ENCODE measurements around the gene ZNF750.

ZNF750 gene

DNA sequence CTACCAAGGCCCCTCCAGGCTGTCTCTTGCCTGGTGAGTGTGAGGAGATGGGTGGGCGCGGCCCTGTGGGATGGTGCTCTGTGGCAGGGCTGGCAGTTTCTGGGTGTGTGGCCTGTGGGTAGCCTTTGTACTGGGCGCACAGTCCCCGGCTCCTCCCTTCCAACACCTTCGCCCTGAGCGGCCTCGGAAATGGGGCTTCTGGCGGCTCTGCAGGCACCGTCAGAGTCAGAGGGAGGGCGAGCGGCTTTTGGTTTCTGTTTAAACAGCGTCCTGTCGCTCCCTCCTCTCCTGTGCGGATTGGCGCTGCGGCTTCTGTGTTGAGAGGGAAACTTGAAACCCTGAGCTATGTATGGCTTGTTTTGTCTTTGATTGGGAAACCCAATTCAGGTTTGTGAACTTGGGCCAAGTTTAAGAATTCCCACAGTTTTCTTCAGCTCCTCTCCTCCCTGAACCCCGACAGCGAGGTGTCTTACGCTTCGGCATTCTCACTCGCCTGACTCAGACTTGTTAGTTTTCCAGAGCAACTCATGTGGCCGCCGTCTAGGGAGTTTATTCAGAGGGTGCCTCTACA is 8.3 kb upstream of the ZNF750 start:
- no peak for ATAC-seq
- TF ChIP-seq TCF4 (CRISPR knock-in tag; IDR thresholded peaks at IDR 0.05; ENCODE audit: borderline replicate concordance) (no peak), ISL1 (CRISPR knock-in tag; IDR thresholded peaks at IDR 0.05) (no peak), ARNTL (CRISPR knock-in tag; IDR thresholded peaks at IDR 0.05; ENCODE audit: borderline replicate concordance, low read depth) (no peak), OSR1 (CRISPR knock-in tag; IDR thresholded peaks at IDR 0.05) (no peak), RARB (CRISPR knock-in tag; IDR thresholded peaks at IDR 0.05) (no peak), GLIS3 (CRISPR knock-in tag; IDR thresholded peaks at IDR 0.05) (no peak), ZFP3 (CRISPR knock-in tag; IDR thresholded peaks at IDR 0.05) (no peak), BACH2 (CRISPR knock-in tag; IDR thresholded peaks at IDR 0.05; ENCODE audit: borderline replicate concordance) (no peak), SNAI2 (CRISPR knock-in tag; IDR thresholded peaks at IDR 0.05) (no peak), ZNF565 (CRISPR knock-in tag; conservative IDR thresholded peaks at IDR 0.05; ENCODE audit: low read depth) (no peak), PPARA (CRISPR knock-in tag; IDR thresholded peaks at IDR 0.05; ENCODE audit: borderline replicate concordance) (no peak), TOX (CRISPR knock-in tag; IDR thresholded peaks at IDR 0.05; ENCODE audit: borderline replicate concordance) (no peak)
- TF ChIP-seq, protein P1, sequence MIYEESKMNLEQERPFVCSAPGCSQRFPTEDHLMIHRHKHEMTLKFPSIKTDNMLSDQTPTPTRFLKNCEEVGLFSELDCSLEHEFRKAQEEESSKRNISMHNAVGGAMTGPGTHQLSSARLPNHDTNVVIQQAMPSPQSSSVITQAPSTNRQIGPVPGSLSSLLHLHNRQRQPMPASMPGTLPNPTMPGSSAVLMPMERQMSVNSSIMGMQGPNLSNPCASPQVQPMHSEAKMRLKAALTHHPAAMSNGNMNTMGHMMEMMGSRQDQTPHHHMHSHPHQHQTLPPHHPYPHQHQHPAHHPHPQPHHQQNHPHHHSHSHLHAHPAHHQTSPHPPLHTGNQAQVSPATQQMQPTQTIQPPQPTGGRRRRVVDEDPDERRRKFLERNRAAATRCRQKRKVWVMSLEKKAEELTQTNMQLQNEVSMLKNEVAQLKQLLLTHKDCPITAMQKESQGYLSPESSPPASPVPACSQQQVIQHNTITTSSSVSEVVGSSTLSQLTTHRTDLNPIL (CRISPR knock-in tag; IDR thresholded peaks at IDR 0.05; ENCODE audit: low read depth), result no peak
- TF ChIP-seq, protein P2, sequence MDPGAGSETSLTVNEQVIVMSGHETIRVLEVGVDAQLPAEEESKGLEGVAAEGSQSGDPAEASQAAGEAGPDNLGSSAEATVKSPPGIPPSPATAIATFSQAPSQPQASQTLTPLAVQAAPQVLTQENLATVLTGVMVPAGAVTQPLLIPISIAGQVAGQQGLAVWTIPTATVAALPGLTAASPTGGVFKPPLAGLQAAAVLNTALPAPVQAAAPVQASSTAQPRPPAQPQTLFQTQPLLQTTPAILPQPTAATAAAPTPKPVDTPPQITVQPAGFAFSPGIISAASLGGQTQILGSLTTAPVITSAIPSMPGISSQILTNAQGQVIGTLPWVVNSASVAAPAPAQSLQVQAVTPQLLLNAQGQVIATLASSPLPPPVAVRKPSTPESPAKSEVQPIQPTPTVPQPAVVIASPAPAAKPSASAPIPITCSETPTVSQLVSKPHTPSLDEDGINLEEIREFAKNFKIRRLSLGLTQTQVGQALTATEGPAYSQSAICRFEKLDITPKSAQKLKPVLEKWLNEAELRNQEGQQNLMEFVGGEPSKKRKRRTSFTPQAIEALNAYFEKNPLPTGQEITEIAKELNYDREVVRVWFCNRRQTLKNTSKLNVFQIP (CRISPR knock-in tag; IDR thresholded peaks at IDR 0.05; ENCODE audit: borderline replicate concordance, low read depth), result no peak

DNA sequence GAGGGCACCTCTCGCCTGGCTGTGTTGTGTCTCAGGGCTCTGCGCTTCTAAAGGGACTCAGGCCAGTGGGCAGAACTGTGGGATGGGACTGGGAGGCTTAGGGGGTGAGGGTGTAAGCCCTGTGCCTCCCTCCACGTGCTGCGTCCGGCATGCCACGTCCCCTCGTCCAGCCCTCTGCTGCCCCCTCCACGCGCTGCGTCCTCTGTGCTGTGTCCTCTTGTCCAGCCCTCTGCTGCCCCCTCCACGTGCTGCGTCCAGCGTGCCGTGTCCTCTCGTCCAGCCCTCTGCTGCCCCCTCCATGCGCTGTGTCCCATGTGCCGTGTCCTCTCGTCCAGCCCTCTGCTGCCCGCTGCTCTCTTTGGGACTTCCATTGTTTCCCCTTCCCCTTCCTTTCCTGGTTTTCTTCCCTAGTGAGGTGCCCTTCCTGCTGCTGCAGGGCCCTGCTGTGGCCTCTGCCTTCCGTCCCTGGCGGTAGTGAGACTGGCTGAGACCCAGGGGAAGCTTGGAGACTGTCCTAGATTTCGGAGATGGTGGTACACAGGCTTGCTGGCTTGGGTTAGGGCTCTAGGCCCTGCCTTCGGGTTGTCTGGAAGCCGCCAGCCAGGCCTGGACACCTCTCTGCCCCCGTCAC is 6.4 kb upstream of the ZNF750 start:
- no peak; the same call in 2 of the 3 replicates for ATAC-seq
- TF ChIP-seq, protein P3, sequence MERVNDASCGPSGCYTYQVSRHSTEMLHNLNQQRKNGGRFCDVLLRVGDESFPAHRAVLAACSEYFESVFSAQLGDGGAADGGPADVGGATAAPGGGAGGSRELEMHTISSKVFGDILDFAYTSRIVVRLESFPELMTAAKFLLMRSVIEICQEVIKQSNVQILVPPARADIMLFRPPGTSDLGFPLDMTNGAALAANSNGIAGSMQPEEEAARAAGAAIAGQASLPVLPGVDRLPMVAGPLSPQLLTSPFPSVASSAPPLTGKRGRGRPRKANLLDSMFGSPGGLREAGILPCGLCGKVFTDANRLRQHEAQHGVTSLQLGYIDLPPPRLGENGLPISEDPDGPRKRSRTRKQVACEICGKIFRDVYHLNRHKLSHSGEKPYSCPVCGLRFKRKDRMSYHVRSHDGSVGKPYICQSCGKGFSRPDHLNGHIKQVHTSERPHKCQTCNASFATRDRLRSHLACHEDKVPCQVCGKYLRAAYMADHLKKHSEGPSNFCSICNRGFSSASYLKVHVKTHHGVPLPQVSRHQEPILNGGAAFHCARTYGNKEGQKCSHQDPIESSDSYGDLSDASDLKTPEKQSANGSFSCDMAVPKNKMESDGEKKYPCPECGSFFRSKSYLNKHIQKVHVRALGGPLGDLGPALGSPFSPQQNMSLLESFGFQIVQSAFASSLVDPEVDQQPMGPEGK (CRISPR knock-in tag; IDR thresholded peaks at IDR 0.05; ENCODE audit: borderline replicate concordance), result no peak
- TF ChIP-seq BACH2 (CRISPR knock-in tag; IDR thresholded peaks at IDR 0.05; ENCODE audit: borderline replicate concordance), result no peak
- TF ChIP-seq TCF4 (CRISPR knock-in tag; IDR thresholded peaks at IDR 0.05; ENCODE audit: borderline replicate concordance), result no peak
- TF ChIP-seq PPARA (CRISPR knock-in tag; IDR thresholded peaks at IDR 0.05; ENCODE audit: borderline replicate concordance), result no peak
- TF ChIP-seq OSR1 (CRISPR knock-in tag; IDR thresholded peaks at IDR 0.05), result no peak
- no peak for TF ChIP-seq RARB (CRISPR knock-in tag; IDR thresholded peaks at IDR 0.05)
- no peak for TF ChIP-seq GLIS3 (CRISPR knock-in tag; IDR thresholded peaks at IDR 0.05)
- TF ChIP-seq, protein P4, sequence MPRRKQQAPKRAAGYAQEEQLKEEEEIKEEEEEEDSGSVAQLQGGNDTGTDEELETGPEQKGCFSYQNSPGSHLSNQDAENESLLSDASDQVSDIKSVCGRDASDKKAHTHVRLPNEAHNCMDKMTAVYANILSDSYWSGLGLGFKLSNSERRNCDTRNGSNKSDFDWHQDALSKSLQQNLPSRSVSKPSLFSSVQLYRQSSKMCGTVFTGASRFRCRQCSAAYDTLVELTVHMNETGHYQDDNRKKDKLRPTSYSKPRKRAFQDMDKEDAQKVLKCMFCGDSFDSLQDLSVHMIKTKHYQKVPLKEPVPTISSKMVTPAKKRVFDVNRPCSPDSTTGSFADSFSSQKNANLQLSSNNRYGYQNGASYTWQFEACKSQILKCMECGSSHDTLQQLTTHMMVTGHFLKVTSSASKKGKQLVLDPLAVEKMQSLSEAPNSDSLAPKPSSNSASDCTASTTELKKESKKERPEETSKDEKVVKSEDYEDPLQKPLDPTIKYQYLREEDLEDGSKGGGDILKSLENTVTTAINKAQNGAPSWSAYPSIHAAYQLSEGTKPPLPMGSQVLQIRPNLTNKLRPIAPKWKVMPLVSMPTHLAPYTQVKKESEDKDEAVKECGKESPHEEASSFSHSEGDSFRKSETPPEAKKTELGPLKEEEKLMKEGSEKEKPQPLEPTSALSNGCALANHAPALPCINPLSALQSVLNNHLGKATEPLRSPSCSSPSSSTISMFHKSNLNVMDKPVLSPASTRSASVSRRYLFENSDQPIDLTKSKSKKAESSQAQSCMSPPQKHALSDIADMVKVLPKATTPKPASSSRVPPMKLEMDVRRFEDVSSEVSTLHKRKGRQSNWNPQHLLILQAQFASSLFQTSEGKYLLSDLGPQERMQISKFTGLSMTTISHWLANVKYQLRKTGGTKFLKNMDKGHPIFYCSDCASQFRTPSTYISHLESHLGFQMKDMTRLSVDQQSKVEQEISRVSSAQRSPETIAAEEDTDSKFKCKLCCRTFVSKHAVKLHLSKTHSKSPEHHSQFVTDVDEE (CRISPR knock-in tag; IDR thresholded peaks at IDR 0.05), result no peak
- no peak for TF ChIP-seq ESRRG (CRISPR knock-in tag; IDR thresholded peaks at IDR 0.05)
- no peak for TF ChIP-seq ZFP3 (CRISPR knock-in tag; IDR thresholded peaks at IDR 0.05)
- TF ChIP-seq, protein P5, sequence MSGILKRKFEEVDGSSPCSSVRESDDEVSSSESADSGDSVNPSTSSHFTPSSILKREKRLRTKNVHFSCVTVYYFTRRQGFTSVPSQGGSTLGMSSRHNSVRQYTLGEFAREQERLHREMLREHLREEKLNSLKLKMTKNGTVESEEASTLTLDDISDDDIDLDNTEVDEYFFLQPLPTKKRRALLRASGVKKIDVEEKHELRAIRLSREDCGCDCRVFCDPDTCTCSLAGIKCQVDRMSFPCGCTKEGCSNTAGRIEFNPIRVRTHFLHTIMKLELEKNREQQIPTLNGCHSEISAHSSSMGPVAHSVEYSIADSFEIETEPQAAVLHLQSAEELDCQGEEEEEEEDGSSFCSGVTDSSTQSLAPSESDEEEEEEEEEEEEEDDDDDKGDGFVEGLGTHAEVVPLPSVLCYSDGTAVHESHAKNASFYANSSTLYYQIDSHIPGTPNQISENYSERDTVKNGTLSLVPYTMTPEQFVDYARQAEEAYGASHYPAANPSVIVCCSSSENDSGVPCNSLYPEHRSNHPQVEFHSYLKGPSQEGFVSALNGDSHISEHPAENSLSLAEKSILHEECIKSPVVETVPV (CRISPR knock-in tag; IDR thresholded peaks at IDR 0.05), result no peak
- no peak for TF ChIP-seq ARNTL (CRISPR knock-in tag; IDR thresholded peaks at IDR 0.05; ENCODE audit: borderline replicate concordance, low read depth)
- TF ChIP-seq ZNF70 (CRISPR knock-in tag; IDR thresholded peaks at IDR 0.05), result no peak
- TF ChIP-seq, protein P2 (CRISPR knock-in tag; IDR thresholded peaks at IDR 0.05; ENCODE audit: borderline replicate concordance, low read depth), result no peak
- TF ChIP-seq SNAI2 (CRISPR knock-in tag; IDR thresholded peaks at IDR 0.05), result no peak
- no peak for TF ChIP-seq ZNF565 (CRISPR knock-in tag; conservative IDR thresholded peaks at IDR 0.05; ENCODE audit: low read depth)
- TF ChIP-seq ZNF8 (CRISPR knock-in tag; IDR thresholded peaks at IDR 0.05), result no peak
- TF ChIP-seq TOX (CRISPR knock-in tag; IDR thresholded peaks at IDR 0.05; ENCODE audit: borderline replicate concordance), result no peak
- no peak for TF ChIP-seq ZC3H10 (CRISPR knock-in tag; IDR thresholded peaks at IDR 0.05)
